ENCODE data around the gene GANC.
"Not testable (repeated sequence)": the region's sequence is repeated elsewhere in the genome, so short reads cannot be mapped to it uniquely, and the experiment has no call there.

GANC gene

GRCh38 chr15:42332331-42332730 lies 59.3 kb downstream of the GANC start:
- no peak for DNase-seq
- Histone ChIP-seq H3K4me1 (ENCODE audit: insufficient read depth, low read length) (no peaks in the 10 kb centered on the region), H2AFZ (ENCODE audit: low read depth, low read length) (no peak overlapping the region), H3K9ac (ENCODE audit: low read depth, low read length) (no peak overlapping the region), H4K20me1 (ENCODE audit: insufficient read depth, low read length) (no peaks in the 10 kb centered on the region), H3K9me3 (ENCODE audit: insufficient read depth, low read length, severe bottlenecking) (no peaks in the 10 kb centered on the region), H3K4me3 (ENCODE audit: low read depth in 1 of 2, low read length in 2 of 2) (no peak overlapping the region), H3K27ac (ENCODE audit: low read length) (no peak overlapping the region), H3K79me2 (ENCODE audit: insufficient read depth, low read length) (no peaks in the 10 kb centered on the region), H3K27me3 (ENCODE audit: insufficient read depth, low read length, poor library complexity) (no peaks in the 10 kb centered on the region), H3K4me2 (ENCODE audit: insufficient read depth, low read length) (no peak overlapping the region), H3K36me3 (ENCODE audit: insufficient read depth, low read length) (peaks cover 3% of the 10 kb centered on the region; the same call in 1 of the 2 replicates)
- TF ChIP-seq EZH2 (IDR thresholded peaks at IDR 0.05; ENCODE audit: borderline replicate concordance, low read depth, low read length, severe bottlenecking) (no peak), CTCF (IDR thresholded peaks at IDR 0.05; ENCODE audit: borderline replicate concordance, extremely low read depth, low read length, poor library complexity, severe bottlenecking) (no peak)
- no peak for ATAC-seq (ENCODE audit: insufficient read depth, low read depth)

GRCh38 chr15:42335074-42335473 lies 62.1 kb downstream of the GANC start:
- Histone ChIP-seq H3K9ac (ENCODE audit: low read depth, low read length) (no peak overlapping the region), H3K36me3 (ENCODE audit: insufficient read depth, low read length) (peaks cover 3% of the 10 kb centered on the region; the same call in 1 of the 2 replicates), H3K9me3 (ENCODE audit: insufficient read depth, low read length, severe bottlenecking) (no peaks in the 10 kb centered on the region), H3K79me2 (ENCODE audit: insufficient read depth, low read length) (no peaks in the 10 kb centered on the region), H3K4me2 (ENCODE audit: insufficient read depth, low read length) (no peak overlapping the region), H4K20me1 (ENCODE audit: insufficient read depth, low read length) (no peaks in the 10 kb centered on the region), H2AFZ (ENCODE audit: low read depth, low read length) (no peak overlapping the region), H3K4me1 (ENCODE audit: insufficient read depth, low read length) (no peaks in the 10 kb centered on the region), H3K27me3 (ENCODE audit: insufficient read depth, low read length, poor library complexity) (no peaks in the 10 kb centered on the region), H3K27ac (ENCODE audit: low read length) (no peak overlapping the region), H3K4me3 (ENCODE audit: low read depth in 1 of 2, low read length in 2 of 2) (no peak overlapping the region)
- TF ChIP-seq CTCF (IDR thresholded peaks at IDR 0.05; ENCODE audit: borderline replicate concordance, extremely low read depth, low read length, poor library complexity, severe bottlenecking) (no peak), EZH2 (IDR thresholded peaks at IDR 0.05; ENCODE audit: borderline replicate concordance, low read depth, low read length, severe bottlenecking) (no peak)
- no peak for DNase-seq
- ATAC-seq (ENCODE audit: insufficient read depth, low read depth) = no peak

- not testable (repeated sequence) for H3K27ac ChIP-seq (ENCODE audit: low read length); H2AFZ ChIP-seq (ENCODE audit: low read depth, low read length); H3K4me2 ChIP-seq (ENCODE audit: insufficient read depth, low read length); H3K27me3 ChIP-seq (ENCODE audit: insufficient read depth, low read length, poor library complexity); H3K4me3 ChIP-seq (ENCODE audit: low read depth in 1 of 2, low read length in 2 of 2); H3K9ac ChIP-seq (ENCODE audit: low read depth, low read length); H3K4me1 ChIP-seq (ENCODE audit: insufficient read depth, low read length); DNase-seq; H3K79me2 ChIP-seq (ENCODE audit: insufficient read depth, low read length); H3K36me3 ChIP-seq (ENCODE audit: insufficient read depth, low read length); H4K20me1 ChIP-seq (ENCODE audit: insufficient read depth, low read length); H3K9me3 ChIP-seq (ENCODE audit: insufficient read depth, low read length, severe bottlenecking); ATAC-seq (ENCODE audit: insufficient read depth, low read depth)
Observed at GRCh38 chr15:42336650-42337049, 63.6 kb downstream of the GANC start.

GRCh38 chr15:42337104-42337503 lies 64.1 kb downstream of the GANC start:
- not testable (repeated sequence) for H3K27me3 ChIP-seq (ENCODE audit: insufficient read depth, low read length, poor library complexity); H3K79me2 ChIP-seq (ENCODE audit: insufficient read depth, low read length); DNase-seq; H4K20me1 ChIP-seq (ENCODE audit: insufficient read depth, low read length); H3K9me3 ChIP-seq (ENCODE audit: insufficient read depth, low read length, severe bottlenecking); H3K36me3 ChIP-seq (ENCODE audit: insufficient read depth, low read length); H2AFZ ChIP-seq (ENCODE audit: low read depth, low read length); H3K9ac ChIP-seq (ENCODE audit: low read depth, low read length); ATAC-seq (ENCODE audit: insufficient read depth, low read depth); H3K4me2 ChIP-seq (ENCODE audit: insufficient read depth, low read length); H3K27ac ChIP-seq (ENCODE audit: low read length); H3K4me3 ChIP-seq (ENCODE audit: low read depth in 1 of 2, low read length in 2 of 2); H3K4me1 ChIP-seq (ENCODE audit: insufficient read depth, low read length)

Data from DND-41 (cell line).